ENCODE measurements around the gene TM4SF1.

TM4SF1 gene

DNA sequence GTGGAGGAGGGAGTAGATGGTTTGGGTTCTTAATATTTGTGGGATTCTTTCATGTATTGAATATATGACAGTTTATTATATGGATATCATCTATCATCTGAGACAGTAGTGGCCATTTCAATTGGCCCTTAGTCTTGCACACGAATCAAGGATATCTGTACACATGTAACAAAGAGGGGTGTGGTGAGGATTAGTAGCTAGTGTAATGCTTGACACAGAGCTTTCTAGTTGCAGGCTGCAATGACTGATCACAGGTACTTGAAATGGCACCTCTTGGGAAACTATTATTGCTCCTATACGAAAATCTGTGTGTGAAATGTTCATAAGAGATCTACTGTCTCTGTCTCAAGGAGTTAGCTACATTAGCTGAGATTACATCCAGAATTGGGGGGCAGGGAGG lies 12.8 kb downstream of the TM4SF1 start:
- no peak for ATAC-seq
- no peak for TF ChIP-seq ZC3H10 (CRISPR knock-in tag; IDR thresholded peaks at IDR 0.05)
- no peak for TF ChIP-seq ZNF70 (CRISPR knock-in tag; IDR thresholded peaks at IDR 0.05)
- TF ChIP-seq, protein P1, sequence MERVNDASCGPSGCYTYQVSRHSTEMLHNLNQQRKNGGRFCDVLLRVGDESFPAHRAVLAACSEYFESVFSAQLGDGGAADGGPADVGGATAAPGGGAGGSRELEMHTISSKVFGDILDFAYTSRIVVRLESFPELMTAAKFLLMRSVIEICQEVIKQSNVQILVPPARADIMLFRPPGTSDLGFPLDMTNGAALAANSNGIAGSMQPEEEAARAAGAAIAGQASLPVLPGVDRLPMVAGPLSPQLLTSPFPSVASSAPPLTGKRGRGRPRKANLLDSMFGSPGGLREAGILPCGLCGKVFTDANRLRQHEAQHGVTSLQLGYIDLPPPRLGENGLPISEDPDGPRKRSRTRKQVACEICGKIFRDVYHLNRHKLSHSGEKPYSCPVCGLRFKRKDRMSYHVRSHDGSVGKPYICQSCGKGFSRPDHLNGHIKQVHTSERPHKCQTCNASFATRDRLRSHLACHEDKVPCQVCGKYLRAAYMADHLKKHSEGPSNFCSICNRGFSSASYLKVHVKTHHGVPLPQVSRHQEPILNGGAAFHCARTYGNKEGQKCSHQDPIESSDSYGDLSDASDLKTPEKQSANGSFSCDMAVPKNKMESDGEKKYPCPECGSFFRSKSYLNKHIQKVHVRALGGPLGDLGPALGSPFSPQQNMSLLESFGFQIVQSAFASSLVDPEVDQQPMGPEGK (CRISPR knock-in tag; IDR thresholded peaks at IDR 0.05; ENCODE audit: borderline replicate concordance): no peak
- TF ChIP-seq, protein P2, sequence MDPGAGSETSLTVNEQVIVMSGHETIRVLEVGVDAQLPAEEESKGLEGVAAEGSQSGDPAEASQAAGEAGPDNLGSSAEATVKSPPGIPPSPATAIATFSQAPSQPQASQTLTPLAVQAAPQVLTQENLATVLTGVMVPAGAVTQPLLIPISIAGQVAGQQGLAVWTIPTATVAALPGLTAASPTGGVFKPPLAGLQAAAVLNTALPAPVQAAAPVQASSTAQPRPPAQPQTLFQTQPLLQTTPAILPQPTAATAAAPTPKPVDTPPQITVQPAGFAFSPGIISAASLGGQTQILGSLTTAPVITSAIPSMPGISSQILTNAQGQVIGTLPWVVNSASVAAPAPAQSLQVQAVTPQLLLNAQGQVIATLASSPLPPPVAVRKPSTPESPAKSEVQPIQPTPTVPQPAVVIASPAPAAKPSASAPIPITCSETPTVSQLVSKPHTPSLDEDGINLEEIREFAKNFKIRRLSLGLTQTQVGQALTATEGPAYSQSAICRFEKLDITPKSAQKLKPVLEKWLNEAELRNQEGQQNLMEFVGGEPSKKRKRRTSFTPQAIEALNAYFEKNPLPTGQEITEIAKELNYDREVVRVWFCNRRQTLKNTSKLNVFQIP (CRISPR knock-in tag; IDR thresholded peaks at IDR 0.05; ENCODE audit: borderline replicate concordance, low read depth): no peak
- TF ChIP-seq TCF4 (CRISPR knock-in tag; IDR thresholded peaks at IDR 0.05; ENCODE audit: borderline replicate concordance): no peak
- TF ChIP-seq GLIS3 (CRISPR knock-in tag; IDR thresholded peaks at IDR 0.05): no peak
- TF ChIP-seq ZFP30 (CRISPR knock-in tag; IDR thresholded peaks at IDR 0.05): no peak
- no peak for TF ChIP-seq OSR1 (CRISPR knock-in tag; IDR thresholded peaks at IDR 0.05)
- TF ChIP-seq RARB (CRISPR knock-in tag; IDR thresholded peaks at IDR 0.05): no peak
- TF ChIP-seq, protein P3, sequence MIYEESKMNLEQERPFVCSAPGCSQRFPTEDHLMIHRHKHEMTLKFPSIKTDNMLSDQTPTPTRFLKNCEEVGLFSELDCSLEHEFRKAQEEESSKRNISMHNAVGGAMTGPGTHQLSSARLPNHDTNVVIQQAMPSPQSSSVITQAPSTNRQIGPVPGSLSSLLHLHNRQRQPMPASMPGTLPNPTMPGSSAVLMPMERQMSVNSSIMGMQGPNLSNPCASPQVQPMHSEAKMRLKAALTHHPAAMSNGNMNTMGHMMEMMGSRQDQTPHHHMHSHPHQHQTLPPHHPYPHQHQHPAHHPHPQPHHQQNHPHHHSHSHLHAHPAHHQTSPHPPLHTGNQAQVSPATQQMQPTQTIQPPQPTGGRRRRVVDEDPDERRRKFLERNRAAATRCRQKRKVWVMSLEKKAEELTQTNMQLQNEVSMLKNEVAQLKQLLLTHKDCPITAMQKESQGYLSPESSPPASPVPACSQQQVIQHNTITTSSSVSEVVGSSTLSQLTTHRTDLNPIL (CRISPR knock-in tag; IDR thresholded peaks at IDR 0.05; ENCODE audit: low read depth): no peak
- no peak for TF ChIP-seq PPARA (CRISPR knock-in tag; IDR thresholded peaks at IDR 0.05; ENCODE audit: borderline replicate concordance)
- TF ChIP-seq TOX (CRISPR knock-in tag; IDR thresholded peaks at IDR 0.05; ENCODE audit: borderline replicate concordance): no peak
- no peak for TF ChIP-seq SNAI2 (CRISPR knock-in tag; IDR thresholded peaks at IDR 0.05)
- TF ChIP-seq ZFP3 (CRISPR knock-in tag; IDR thresholded peaks at IDR 0.05): no peak
- TF ChIP-seq ARNTL (CRISPR knock-in tag; IDR thresholded peaks at IDR 0.05; ENCODE audit: borderline replicate concordance, low read depth): no peak
- TF ChIP-seq ISL1 (CRISPR knock-in tag; IDR thresholded peaks at IDR 0.05): no peak
- no peak for TF ChIP-seq ESRRG (CRISPR knock-in tag; IDR thresholded peaks at IDR 0.05)
- TF ChIP-seq, protein P4, sequence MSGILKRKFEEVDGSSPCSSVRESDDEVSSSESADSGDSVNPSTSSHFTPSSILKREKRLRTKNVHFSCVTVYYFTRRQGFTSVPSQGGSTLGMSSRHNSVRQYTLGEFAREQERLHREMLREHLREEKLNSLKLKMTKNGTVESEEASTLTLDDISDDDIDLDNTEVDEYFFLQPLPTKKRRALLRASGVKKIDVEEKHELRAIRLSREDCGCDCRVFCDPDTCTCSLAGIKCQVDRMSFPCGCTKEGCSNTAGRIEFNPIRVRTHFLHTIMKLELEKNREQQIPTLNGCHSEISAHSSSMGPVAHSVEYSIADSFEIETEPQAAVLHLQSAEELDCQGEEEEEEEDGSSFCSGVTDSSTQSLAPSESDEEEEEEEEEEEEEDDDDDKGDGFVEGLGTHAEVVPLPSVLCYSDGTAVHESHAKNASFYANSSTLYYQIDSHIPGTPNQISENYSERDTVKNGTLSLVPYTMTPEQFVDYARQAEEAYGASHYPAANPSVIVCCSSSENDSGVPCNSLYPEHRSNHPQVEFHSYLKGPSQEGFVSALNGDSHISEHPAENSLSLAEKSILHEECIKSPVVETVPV (CRISPR knock-in tag; IDR thresholded peaks at IDR 0.05): no peak

DNA sequence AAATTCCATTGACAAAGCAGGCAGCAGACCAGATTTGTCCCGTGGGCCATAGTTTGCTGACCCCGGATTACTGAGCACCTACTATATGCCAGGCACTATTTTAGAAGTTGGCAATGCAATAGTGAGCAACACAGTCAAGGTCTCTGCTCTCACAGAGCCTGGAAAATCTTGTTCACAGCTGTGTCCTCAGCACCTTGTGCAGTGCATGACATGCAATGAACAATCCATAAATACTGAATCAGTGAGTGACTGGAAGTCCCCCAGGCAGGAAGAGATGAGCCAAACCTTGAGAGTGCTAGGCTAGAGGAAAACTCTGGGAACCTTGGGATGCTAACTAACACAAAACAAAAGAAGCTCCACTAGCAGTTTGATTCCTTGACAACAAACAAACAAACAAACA lies 14.4 kb downstream of the TM4SF1 start:
- no peak for ATAC-seq
- TF ChIP-seq, protein P1 (CRISPR knock-in tag; IDR thresholded peaks at IDR 0.05; ENCODE audit: borderline replicate concordance): no peak
- TF ChIP-seq, protein P3 (CRISPR knock-in tag; IDR thresholded peaks at IDR 0.05; ENCODE audit: low read depth): no peak
- TF ChIP-seq GLIS3 (CRISPR knock-in tag; IDR thresholded peaks at IDR 0.05) (no peak), ZFP30 (CRISPR knock-in tag; IDR thresholded peaks at IDR 0.05) (no peak), OSR1 (CRISPR knock-in tag; IDR thresholded peaks at IDR 0.05) (no peak), ZNF8 (CRISPR knock-in tag; IDR thresholded peaks at IDR 0.05) (no peak), PPARA (CRISPR knock-in tag; IDR thresholded peaks at IDR 0.05; ENCODE audit: borderline replicate concordance) (no peak), ZNF565 (CRISPR knock-in tag; conservative IDR thresholded peaks at IDR 0.05; ENCODE audit: low read depth) (no peak), ISL1 (CRISPR knock-in tag; IDR thresholded peaks at IDR 0.05) (no peak), SNAI2 (CRISPR knock-in tag; IDR thresholded peaks at IDR 0.05) (no peak), TCF4 (CRISPR knock-in tag; IDR thresholded peaks at IDR 0.05; ENCODE audit: borderline replicate concordance) (no peak), ZC3H10 (CRISPR knock-in tag; IDR thresholded peaks at IDR 0.05) (no peak), ZNF70 (CRISPR knock-in tag; IDR thresholded peaks at IDR 0.05) (no peak), ESRRG (CRISPR knock-in tag; IDR thresholded peaks at IDR 0.05) (no peak), BACH2 (CRISPR knock-in tag; IDR thresholded peaks at IDR 0.05; ENCODE audit: borderline replicate concordance) (no peak), ZFP3 (CRISPR knock-in tag; IDR thresholded peaks at IDR 0.05) (no peak), RARB (CRISPR knock-in tag; IDR thresholded peaks at IDR 0.05) (no peak), ARNTL (CRISPR knock-in tag; IDR thresholded peaks at IDR 0.05; ENCODE audit: borderline replicate concordance, low read depth) (no peak)
